ENCODE results near the gene CACHD1.

The CACHD1 gene

DNA sequence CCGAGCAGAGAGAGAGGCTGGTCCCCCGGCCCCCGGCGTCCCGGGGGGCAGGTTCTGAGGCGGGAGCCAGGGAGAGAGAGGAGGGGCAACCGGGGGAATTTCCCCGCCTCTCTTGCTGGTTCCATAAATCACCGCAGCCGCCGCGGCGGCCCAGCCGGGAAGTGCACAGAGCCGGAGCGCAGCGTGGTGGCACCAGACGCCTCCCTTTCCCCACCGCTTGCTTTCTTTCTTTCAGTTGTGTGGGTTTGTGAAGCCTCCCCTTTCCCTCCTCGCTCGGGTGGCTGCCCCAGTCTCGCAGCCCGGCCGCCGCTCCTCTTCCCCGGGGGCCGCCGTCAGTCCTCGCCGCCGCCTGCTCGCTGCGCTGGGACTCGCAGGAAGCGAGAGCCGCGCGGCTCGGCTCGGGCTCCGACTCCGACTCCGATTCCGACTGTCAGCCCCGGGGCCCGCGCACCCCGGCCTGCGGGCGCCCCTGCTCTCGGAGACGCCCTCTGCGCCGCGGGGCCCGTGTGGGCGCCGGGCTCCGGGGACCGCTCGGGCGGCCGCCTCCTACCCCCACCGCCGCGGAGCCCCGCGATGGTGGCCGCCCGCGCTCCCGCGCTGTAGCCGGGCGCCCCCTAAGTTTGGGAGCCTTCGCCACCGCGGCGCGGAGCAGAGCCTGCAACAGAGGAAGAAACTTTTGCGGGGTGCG, at the start of gene CACHD1:
CACHD1 (plus strand) TSS at position 153 of the 688 bp plus-strand sequence. CDS start 616 bp downstream, outside the sequence.
- H3K4me3 ChIP-seq, result peak within 1 kb of the TSS; percentile 78
- H3K27ac ChIP-seq, result peak within 1 kb of the TSS; percentile 79 to 87
- DNase-seq (ENCODE audit: low spot score), result peak; percentile 87
- TF ChIP-seq, protein P1, sequence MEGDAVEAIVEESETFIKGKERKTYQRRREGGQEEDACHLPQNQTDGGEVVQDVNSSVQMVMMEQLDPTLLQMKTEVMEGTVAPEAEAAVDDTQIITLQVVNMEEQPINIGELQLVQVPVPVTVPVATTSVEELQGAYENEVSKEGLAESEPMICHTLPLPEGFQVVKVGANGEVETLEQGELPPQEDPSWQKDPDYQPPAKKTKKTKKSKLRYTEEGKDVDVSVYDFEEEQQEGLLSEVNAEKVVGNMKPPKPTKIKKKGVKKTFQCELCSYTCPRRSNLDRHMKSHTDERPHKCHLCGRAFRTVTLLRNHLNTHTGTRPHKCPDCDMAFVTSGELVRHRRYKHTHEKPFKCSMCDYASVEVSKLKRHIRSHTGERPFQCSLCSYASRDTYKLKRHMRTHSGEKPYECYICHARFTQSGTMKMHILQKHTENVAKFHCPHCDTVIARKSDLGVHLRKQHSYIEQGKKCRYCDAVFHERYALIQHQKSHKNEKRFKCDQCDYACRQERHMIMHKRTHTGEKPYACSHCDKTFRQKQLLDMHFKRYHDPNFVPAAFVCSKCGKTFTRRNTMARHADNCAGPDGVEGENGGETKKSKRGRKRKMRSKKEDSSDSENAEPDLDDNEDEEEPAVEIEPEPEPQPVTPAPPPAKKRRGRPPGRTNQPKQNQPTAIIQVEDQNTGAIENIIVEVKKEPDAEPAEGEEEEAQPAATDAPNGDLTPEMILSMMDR (IDR thresholded peaks at IDR 0.05), result peak; percentile 44

DNA sequence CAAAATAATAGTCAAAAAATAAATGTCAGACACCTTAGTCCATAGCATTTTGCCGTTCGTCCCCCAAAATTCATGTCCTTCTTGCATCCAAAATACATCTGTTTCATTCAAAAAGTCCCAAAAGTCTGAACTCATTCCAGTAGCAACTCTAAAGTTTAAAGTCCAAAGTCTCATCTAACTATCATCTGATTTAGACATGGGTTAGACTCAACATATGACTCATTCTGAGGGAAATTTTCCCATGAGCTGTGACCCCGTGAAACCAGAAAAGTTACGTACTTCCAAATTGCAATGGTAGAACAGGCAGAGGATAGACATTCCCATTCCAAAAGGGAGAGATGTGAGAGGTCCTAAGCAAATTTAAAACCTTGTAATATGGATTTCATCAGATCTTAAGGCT, 48.6 kb upstream of the CACHD1 start:
- Histone ChIP-seq H3K27ac (no peak overlapping the region), H3K4me3 (no peak overlapping the region)
- TF ChIP-seq, protein P1 (IDR thresholded peaks at IDR 0.05), result no peak
- DNase-seq (ENCODE audit: low spot score), result no peak

DNA sequence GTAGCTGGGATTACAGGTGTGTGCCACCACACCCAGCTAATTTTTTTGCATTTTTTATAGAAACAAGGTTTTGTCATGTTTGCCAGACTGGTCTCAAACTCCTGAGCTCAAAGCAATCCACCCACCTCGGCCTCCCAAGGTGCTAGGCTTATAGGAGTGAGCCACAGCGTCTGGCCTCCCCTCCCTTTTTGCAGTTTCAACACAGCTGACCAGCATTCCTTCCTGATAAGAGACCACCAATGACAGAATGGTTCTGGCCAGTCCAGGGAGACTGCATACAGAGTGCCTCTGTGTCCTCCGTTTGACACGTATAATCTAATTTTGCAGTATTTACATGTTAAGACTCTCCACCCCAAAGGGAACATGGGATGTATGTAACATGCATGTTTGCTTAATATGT, 46.4 kb upstream of the CACHD1 start:
- Histone ChIP-seq H3K27ac (no peak overlapping the region), H3K4me3 (no peak overlapping the region)
- DNase-seq (ENCODE audit: low spot score), result no peak
- TF ChIP-seq, protein P1 (IDR thresholded peaks at IDR 0.05), result no peak

DNA sequence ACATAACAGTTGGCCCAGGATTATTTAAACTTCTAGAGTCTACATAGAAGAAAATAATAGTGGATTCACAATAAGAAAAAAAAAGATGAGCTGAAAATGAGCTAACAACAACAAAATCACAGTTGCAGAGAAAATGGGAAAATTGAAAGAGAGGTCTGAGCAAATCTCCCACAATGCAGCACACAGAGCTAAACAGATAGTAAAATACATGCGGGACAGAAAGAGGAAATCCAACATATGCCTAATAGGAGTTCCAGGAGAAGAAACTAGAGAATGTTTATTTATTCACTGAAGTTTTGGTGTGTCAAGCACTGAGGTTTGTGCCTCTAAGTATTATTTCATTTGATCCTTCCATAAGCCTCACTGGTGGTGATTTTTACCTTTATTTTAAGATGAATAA, 45.5 kb upstream of the CACHD1 start:
- H3K4me3 ChIP-seq, result no peak overlapping the region
- no peak for DNase-seq (ENCODE audit: low spot score)
- H3K27ac ChIP-seq, result no peak overlapping the region
- TF ChIP-seq, protein P1 (IDR thresholded peaks at IDR 0.05), result no peak

DNA sequence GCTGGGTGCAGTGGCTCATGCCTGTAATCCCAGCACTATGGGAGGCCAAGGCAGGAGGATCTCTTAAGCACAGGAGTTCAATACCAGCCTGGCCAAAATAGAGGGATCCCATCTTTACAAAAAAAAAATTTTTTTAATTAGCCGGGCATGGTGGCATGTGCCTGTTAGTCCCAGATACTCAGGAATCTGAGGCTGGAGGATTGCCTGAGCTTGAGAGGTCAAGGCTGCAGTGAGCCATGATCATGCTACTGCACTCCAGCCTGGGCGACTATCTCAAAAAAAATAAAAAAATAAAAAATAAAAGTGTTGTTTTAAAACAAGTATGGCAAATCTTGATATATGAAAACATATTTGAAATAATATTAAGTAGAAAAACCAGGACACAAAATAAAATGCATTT, 44.4 kb upstream of the CACHD1 start:
- DNase-seq (ENCODE audit: low spot score), result no peak
- Histone ChIP-seq H3K27ac (no peak overlapping the region), H3K4me3 (no peak overlapping the region)
- TF ChIP-seq, protein P1 (IDR thresholded peaks at IDR 0.05), result no peak

DNA sequence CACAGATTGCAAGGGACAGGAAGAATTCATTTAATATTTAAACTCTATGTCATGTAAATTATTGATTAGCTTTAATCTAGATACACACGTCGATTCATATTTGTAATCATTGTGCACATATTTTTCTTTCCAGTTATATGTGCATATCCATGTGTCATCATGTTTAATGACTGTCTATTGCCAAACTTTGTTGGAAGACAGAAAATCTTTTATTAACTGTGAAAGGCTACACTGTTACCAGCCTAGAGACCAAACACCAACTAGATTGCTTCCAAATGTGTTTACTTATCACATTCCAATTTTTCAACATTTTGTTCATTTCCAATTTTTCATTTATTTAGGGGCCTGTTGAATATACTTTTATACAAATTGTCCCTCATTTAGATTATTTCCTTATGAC, 43.2 kb upstream of the CACHD1 start:
- H3K27ac ChIP-seq, result no peak overlapping the region
- no peak overlapping the region for H3K4me3 ChIP-seq
- TF ChIP-seq, protein P1 (IDR thresholded peaks at IDR 0.05), result no peak
- no peak for DNase-seq (ENCODE audit: low spot score)

DNA sequence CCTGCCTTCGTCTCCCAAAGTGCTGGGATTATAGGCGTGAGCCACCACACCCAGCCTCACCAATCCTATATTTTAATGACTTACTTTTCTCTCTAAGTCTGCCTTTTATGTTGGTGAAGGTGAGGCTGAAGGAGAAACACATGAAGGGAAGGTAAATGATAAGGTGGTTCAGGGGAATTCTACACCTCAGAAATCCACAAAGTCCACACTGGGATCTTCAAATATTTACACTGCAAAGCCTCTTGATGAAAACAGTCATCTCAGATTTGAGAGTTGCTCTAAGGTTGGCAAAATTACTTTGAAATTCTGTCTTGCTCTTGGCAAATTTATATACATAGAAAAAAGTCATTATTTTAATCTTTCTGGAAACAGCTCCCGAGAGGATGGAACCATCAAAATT, 42.0 kb upstream of the CACHD1 start:
- TF ChIP-seq, protein P1 (IDR thresholded peaks at IDR 0.05), result no peak
- Histone ChIP-seq H3K27ac (no peak overlapping the region), H3K4me3 (no peak overlapping the region)
- DNase-seq (ENCODE audit: low spot score), result no peak
